SH-SY5Y (cell line): ENCODE results near the gene ZBTB4.

Experiments
- GATA2 ChIP-seq: IDR thresholded peaks from 2 replicates; pipeline ENCODE4 v1.6.1; 2011; ENCODE audit warnings: mild to moderate bottlenecking, low read depth, low read length
- GATA3 ChIP-seq: IDR thresholded peaks from 2 replicates; pipeline ENCODE4 v1.6.1; 2011; ENCODE audit warnings: low read depth, mild to moderate bottlenecking, low read length, moderate library complexity

DNA sequence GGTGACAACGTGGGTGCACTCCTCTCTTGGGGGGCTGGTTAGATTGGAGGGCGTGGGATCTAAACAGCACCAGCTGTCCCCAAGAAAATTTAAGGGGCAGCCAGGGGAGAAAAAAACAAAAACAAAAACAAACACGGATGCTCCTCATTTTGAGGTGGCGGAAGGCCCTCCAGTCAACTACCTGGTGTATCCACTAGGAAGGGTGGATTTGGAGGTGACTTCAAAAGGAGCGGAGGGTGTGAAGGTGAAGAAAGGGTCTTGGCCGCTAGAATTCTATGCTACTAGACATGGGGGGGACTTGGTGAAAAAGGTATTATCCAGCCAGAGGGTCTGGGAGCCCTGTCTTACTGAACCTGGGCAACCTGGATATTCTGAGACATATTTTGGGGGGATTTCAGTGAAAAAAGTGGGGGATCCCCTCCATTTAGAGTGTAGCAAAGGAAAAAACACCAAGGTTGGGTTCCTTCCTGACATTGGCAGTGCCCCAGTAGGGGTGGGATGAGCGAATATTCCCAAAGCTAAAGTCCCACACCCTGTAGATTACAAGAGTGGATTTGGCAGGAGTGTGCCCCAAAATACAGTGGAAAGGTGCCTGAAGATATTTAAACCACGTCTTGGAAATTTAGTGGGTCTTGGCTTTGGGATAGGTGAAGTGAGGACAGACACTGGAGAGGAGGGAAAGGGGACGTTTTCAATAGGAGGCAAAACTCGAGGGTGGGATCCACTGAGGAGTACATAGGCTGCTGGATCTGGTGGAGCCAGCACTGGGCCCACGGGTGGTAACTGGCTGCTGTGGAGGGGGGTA lies 40.6 kb downstream of the ZBTB4 start:
- TF ChIP-seq GATA2 (no peak), GATA3 (no peak)
